ENCODE results near the gene ASMTL. TPM values are rescaled to one million over a fixed set of nuclear protein-coding genes. Genes with fewer than 3 reads are reported as not detected.
"Not testable (repeated sequence)": the region's sequence is repeated elsewhere in the genome, so short reads cannot be mapped to it uniquely, and the experiment has no call there.

ASMTL gene
- total RNA-seq, 1 experiment from 2014 or later = 42.7 TPM

DNA sequence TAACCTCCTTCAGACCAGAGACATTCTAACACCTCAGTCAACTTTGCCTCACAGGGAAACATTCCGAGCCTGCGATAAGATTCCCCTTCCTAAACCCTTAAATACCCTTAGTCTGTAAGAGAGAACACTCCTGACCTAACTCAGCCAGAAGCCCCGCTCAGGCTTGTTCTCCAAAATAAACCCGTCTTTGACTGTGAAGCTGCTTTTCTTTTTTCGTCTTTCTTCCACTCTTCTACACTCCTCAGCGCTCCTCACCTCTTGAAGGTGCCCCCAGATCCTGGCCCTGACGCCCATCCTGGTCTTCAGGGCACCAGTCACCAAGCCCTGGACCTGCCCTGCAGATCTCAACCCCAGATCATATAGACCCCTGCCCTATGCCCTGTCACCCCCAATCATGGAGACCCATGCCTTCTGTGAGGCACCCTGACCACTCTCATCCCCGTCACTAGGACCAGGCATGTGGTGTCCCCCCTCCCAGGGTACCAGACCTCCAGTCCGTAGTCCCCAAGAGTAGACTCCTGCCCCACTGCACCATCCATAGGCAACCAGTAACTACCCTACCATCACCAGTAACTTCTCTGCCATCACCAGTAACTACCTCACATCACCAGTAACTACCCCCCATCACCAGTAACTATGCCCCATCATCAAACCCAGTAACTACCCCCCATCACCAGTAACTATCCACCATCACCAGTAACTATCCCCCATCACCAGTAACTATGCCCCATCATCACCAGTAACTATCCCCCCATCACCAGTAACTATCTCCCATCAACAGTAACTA lies 3.5 kb downstream of the ASMTL start:
- Histone ChIP-seq H3K4me2 (no peak overlapping the region), H3F3A (ENCODE audit: insufficient read depth, low read depth) (no peaks in the 10 kb centered on the region), H3K4me3 (no peak overlapping the region), H3K27me3 (ENCODE audit: insufficient read depth, low read depth) (no peaks in the 10 kb centered on the region), H4K20me1 (ENCODE audit: insufficient read depth) (no peaks in the 10 kb centered on the region), H3K27ac (no peak overlapping the region), H3K9me2 (ENCODE audit: insufficient read depth) (no peaks in the 10 kb centered on the region), H3K79me2 (ENCODE audit: low read depth) (peaks cover 55% of the 10 kb centered on the region), H3K36me3 (ENCODE audit: low read depth) (0 out of 2 replicates have a peak, but pooled peaks cover 8% of the 10 kb centered on the region), H2AFZ (no peak overlapping the region), H3K9me3 (ENCODE audit: insufficient read depth, low read depth) (no peaks in the 10 kb centered on the region), H3K4me1 (replicated peaks; ENCODE audit: insufficient read depth) (no peaks in the 10 kb centered on the region)
- BruUV-seq (replicated peaks) = no TSS peak
- POLR2A ChIA-PET (ENCODE audit: unreplicated experiment) = no interaction called here
- no peak for TF ChIP-seq EZH2 (IDR thresholded peaks at IDR 0.05; ENCODE audit: low read depth)
- TF ChIP-seq, protein P1, sequence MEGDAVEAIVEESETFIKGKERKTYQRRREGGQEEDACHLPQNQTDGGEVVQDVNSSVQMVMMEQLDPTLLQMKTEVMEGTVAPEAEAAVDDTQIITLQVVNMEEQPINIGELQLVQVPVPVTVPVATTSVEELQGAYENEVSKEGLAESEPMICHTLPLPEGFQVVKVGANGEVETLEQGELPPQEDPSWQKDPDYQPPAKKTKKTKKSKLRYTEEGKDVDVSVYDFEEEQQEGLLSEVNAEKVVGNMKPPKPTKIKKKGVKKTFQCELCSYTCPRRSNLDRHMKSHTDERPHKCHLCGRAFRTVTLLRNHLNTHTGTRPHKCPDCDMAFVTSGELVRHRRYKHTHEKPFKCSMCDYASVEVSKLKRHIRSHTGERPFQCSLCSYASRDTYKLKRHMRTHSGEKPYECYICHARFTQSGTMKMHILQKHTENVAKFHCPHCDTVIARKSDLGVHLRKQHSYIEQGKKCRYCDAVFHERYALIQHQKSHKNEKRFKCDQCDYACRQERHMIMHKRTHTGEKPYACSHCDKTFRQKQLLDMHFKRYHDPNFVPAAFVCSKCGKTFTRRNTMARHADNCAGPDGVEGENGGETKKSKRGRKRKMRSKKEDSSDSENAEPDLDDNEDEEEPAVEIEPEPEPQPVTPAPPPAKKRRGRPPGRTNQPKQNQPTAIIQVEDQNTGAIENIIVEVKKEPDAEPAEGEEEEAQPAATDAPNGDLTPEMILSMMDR (conservative IDR thresholded peaks at IDR 0.05) = no peak
- DNase-seq = no peak
- intact Hi-C loops (cut with micrococcal nuclease; ENCODE audit: unreplicated experiment) = no loop called here
- CTCF ChIA-PET = no interaction called here

GRCh38 chrX:1448573-1449001 lies 4.1 kb downstream of the ASMTL start:
- H3K9me3 ChIP-seq (ENCODE audit: insufficient read depth, low read depth); DNase-seq; CTCF ChIA-PET; H3K4me1 ChIP-seq (replicated peaks; ENCODE audit: insufficient read depth); H3K36me3 ChIP-seq (ENCODE audit: low read depth); H3K27me3 ChIP-seq (ENCODE audit: insufficient read depth, low read depth); H3K9me2 ChIP-seq (ENCODE audit: insufficient read depth); H3K4me2 ChIP-seq; intact Hi-C loops (cut with micrococcal nuclease; ENCODE audit: unreplicated experiment); POLR2A ChIA-PET (ENCODE audit: unreplicated experiment); H4K20me1 ChIP-seq (ENCODE audit: insufficient read depth); H3F3A ChIP-seq (ENCODE audit: insufficient read depth, low read depth); H2AFZ ChIP-seq; H3K27ac ChIP-seq; H3K4me3 ChIP-seq: not testable (repeated sequence)
- BruUV-seq (replicated peaks) = TSS peak; percentile 27
- H3K79me2 ChIP-seq (ENCODE audit: low read depth) = peaks cover 55% of the 10 kb centered on the region

GRCh38 chrX:1447969-1448572 lies 4.6 kb downstream of the ASMTL start:
- H3K79me2 ChIP-seq (ENCODE audit: low read depth) = peaks cover 55% of the 10 kb centered on the region
- H3K4me1 ChIP-seq (replicated peaks; ENCODE audit: insufficient read depth); H3K27me3 ChIP-seq (ENCODE audit: insufficient read depth, low read depth); CTCF ChIA-PET; BruUV-seq (replicated peaks); H3K27ac ChIP-seq; H4K20me1 ChIP-seq (ENCODE audit: insufficient read depth); DNase-seq; H2AFZ ChIP-seq; intact Hi-C loops (cut with micrococcal nuclease; ENCODE audit: unreplicated experiment); H3K36me3 ChIP-seq (ENCODE audit: low read depth); H3K9me3 ChIP-seq (ENCODE audit: insufficient read depth, low read depth); H3K4me2 ChIP-seq; H3K9me2 ChIP-seq (ENCODE audit: insufficient read depth); POLR2A ChIA-PET (ENCODE audit: unreplicated experiment); H3K4me3 ChIP-seq; H3F3A ChIP-seq (ENCODE audit: insufficient read depth, low read depth): not testable (repeated sequence)

GRCh38 chrX:1446984-1447968 lies 5.4 kb downstream of the ASMTL start:
- POLR2A ChIA-PET (ENCODE audit: unreplicated experiment); H2AFZ ChIP-seq; BruUV-seq (replicated peaks): not testable (repeated sequence)

More at GRCh38 chrX:1446984-1447968, 5.4 kb downstream of the ASMTL start:
- H4K20me1 ChIP-seq (ENCODE audit: insufficient read depth); H3K9me3 ChIP-seq (ENCODE audit: insufficient read depth, low read depth); H3F3A ChIP-seq (ENCODE audit: insufficient read depth, low read depth); H3K4me1 ChIP-seq (replicated peaks; ENCODE audit: insufficient read depth); H3K27me3 ChIP-seq (ENCODE audit: insufficient read depth, low read depth); H3K36me3 ChIP-seq (ENCODE audit: low read depth); H3K4me3 ChIP-seq; DNase-seq; CTCF ChIA-PET; H3K27ac ChIP-seq; H3K4me2 ChIP-seq; H3K9me2 ChIP-seq (ENCODE audit: insufficient read depth); intact Hi-C loops (cut with micrococcal nuclease; ENCODE audit: unreplicated experiment): not testable (repeated sequence)
- peaks cover 53% of the 10 kb centered on the region for H3K79me2 ChIP-seq (ENCODE audit: low read depth)

Measured in PC-9 (cell line).